ENCODE measurements around the gene ANAPC15. TPM values are rescaled to one million over a fixed set of nuclear protein-coding genes. Genes with fewer than 3 reads are reported as not detected.
A peak's percentile ranks its signal among the peaks of the same experiment; 100 is the strongest.

ANAPC15 gene
- total and polyA plus RNA-seq, 2 of the 13 experiments (the other 11 are each of a cell fraction or from before 2014, with no cell fraction given), result 18.8 to 25.7 TPM

GRCh38 chr11:72112143-72112977 is at the start of gene ANAPC15 (continued):
- no peak for TF ChIP-seq HMGXB3 (CRISPR knock-in tag; IDR thresholded peaks at IDR 0.05; ENCODE audit: borderline replicate concordance)
- peak; percentile 84 for TF ChIP-seq ZBTB40 (IDR thresholded peaks at IDR 0.05)
- TF ChIP-seq ZBTB40 (CRISPR knock-in tag; IDR thresholded peaks at IDR 0.05), result peak; percentile 49; the same call in 1 of the 2 replicates
- no peak for TF ChIP-seq RBM39 (IDR thresholded peaks at IDR 0.05; ENCODE audit: low read depth, low read length, poor library complexity, severe bottlenecking)
- peak; percentile 36; the same call in 1 of the 2 replicates for TF ChIP-seq FOXK2 (IDR thresholded peaks at IDR 0.05)
- TF ChIP-seq AHDC1 (CRISPR knock-in tag; IDR thresholded peaks at IDR 0.05; ENCODE audit: borderline replicate concordance), result no peak
